ENCODE data around the gene GSK3A.

DNA sequence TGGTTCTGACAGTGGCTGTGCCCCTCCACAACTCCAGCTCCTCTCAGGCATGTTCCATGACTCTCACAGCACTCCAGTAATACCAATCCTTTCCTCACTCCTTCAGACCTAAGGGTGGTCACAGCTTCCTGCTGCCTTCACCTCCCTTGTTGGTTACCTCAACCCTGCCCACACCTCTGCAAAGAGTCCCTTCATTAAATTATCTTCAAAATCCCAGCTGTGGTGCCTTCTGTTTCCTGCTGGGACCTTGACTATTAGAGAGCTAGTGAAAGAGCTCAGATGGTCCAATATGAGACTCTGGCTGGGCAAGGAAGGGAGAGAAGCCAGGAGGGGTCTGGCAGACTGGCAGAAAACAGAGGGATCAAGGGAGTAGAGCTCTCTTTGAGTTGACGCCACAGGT is 51.1 kb downstream of the GSK3A start:
- TF ChIP-seq, protein P1, sequence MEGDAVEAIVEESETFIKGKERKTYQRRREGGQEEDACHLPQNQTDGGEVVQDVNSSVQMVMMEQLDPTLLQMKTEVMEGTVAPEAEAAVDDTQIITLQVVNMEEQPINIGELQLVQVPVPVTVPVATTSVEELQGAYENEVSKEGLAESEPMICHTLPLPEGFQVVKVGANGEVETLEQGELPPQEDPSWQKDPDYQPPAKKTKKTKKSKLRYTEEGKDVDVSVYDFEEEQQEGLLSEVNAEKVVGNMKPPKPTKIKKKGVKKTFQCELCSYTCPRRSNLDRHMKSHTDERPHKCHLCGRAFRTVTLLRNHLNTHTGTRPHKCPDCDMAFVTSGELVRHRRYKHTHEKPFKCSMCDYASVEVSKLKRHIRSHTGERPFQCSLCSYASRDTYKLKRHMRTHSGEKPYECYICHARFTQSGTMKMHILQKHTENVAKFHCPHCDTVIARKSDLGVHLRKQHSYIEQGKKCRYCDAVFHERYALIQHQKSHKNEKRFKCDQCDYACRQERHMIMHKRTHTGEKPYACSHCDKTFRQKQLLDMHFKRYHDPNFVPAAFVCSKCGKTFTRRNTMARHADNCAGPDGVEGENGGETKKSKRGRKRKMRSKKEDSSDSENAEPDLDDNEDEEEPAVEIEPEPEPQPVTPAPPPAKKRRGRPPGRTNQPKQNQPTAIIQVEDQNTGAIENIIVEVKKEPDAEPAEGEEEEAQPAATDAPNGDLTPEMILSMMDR (IDR thresholded peaks at IDR 0.05): no peak
- no peak for TF ChIP-seq POLR2A (IDR thresholded peaks at IDR 0.05)
